Immature natural killer cell (primary cell): ENCODE results near the gene ISCU. TPM values are rescaled to one million over a fixed set of nuclear protein-coding genes. Genes with fewer than 3 reads are reported as not detected.

Source experiments
- DNase-seq, 3 donors: peaks; one replicate each; pipeline ENCODE4 v3.0.0; 2022; ENCODE audit warnings: mixed read lengths in 1 of 3
- H3K27ac Mint-ChIP-seq, 6 donors: one replicate each; pipeline ENCODE4 v1.8.0; 2020; ENCODE audit warnings: mixed read lengths in 6 of 6, mild to moderate bottlenecking in 5 of 6, inconsistent platforms in 4 of 6, moderate library complexity in 3 of 6
- H3K27me3 Mint-ChIP-seq, 3 donors: one replicate each; pipeline ENCODE4 v1.8.0; 2020 to 2021; ENCODE audit warnings: low read depth in 3 of 3, mild to moderate bottlenecking in 3 of 3, mixed read lengths in 3 of 3, moderate library complexity in 3 of 3, inconsistent platforms in 1 of 3
- H3K36me3 Mint-ChIP-seq, 3 donors: one replicate each; pipeline ENCODE4 v1.8.0; 2020; ENCODE audit warnings: mixed read lengths in 3 of 3, inconsistent platforms in 2 of 3, mild to moderate bottlenecking in 2 of 3
- H3K4me1 Mint-ChIP-seq, 2 donors: one replicate each; pipeline ENCODE4 v1.8.0; 2020; ENCODE audit warnings: inconsistent platforms in 2 of 2, mild to moderate bottlenecking in 2 of 2, mixed read lengths in 2 of 2, moderate library complexity in 1 of 2
- H3K4me3 Mint-ChIP-seq, 5 donors: one replicate each; pipeline ENCODE4 v1.8.0; 2020; ENCODE audit warnings: mild to moderate bottlenecking in 5 of 5, mixed read lengths in 5 of 5, inconsistent platforms in 3 of 5, moderate library complexity in 3 of 5
- H3K9me3 Mint-ChIP-seq, 6 donors: one replicate each; pipeline ENCODE4 v1.8.0; 2020; ENCODE audit warnings: mild to moderate bottlenecking in 6 of 6, mixed read lengths in 6 of 6, inconsistent platforms in 4 of 6, moderate library complexity in 3 of 6
- polyA plus RNA-seq, 3 donors: library from polyadenylated mRNA; unstranded; fragments of 300-500 nt; fragmentation: Illumina TruSeq; gene quantifications; one replicate each; pipeline ENCODE4 v1.2.3, GENCODE V29; 2021

The ISCU gene
- polyA plus RNA-seq, result 100 to 1,000 TPM; 159 to 211 (median 178) TPM

GRCh38 chr12:108562348-108563135, at the start of gene ISCU:
Gene ISCU, plus strand, starts transcription at chr12:108562596. Its CDS starts 27 bp downstream, at chr12:108562623.
- H3K27me3 Mint-ChIP-seq, result peaks cover 2 to 11% (median 6%) of the 10 kb centered on the region in 3 donors
- peak within 1 kb of the TSS; percentile 99 to 100 (median 100) for H3K4me3 Mint-ChIP-seq
- H3K4me1 Mint-ChIP-seq, result peaks cover 50 to 58% of the 10 kb centered on the region in 2 donors
- H3K36me3 Mint-ChIP-seq, result peaks cover 7 to 23% (median 21%) of the 10 kb centered on the region in 3 donors
- peak within 1 kb of the TSS; percentile 98 to 100 (median 100) for H3K27ac Mint-ChIP-seq
- DNase-seq, result peak; percentile 98 to 99 (median 99)
- no peaks in the 10 kb centered on the region for H3K9me3 Mint-ChIP-seq

- Mint-ChIP-seq H3K9me3 (no peaks in the 10 kb centered on the region), H3K27ac (peak overlapping the region; percentile 83 to 97 (median 96)), H3K4me1 (peaks cover 27 to 47% of the 10 kb centered on the region in 2 donors), H3K36me3 (peaks cover 0 to 1% (median 0%) of the 10 kb centered on the region in 3 donors), H3K4me3 (peak overlapping the region; percentile 89 to 98 (median 95)), H3K27me3 (peaks cover 6 to 12% (median 8%) of the 10 kb centered on the region in 3 donors)
- no peak for DNase-seq
These were observed 47.9 kb upstream of the ISCU start for GRCh38 chr12:108514468-108514972.

GRCh38 chr12:108514973-108515814, 47.2 kb upstream of the ISCU start, which contains the start of gene FICD:
Gene FICD, plus strand, starts transcription at chr12:108515277. Its CDS starts 1,696 bp downstream, at chr12:108516973.
- Mint-ChIP-seq H3K36me3 (peaks cover 0 to 5% (median 2%) of the 10 kb centered on the region in 3 donors), H3K27me3 (peaks cover 6 to 12% (median 8%) of the 10 kb centered on the region in 3 donors), H3K9me3 (no peaks in the 10 kb centered on the region), H3K27ac (peak within 1 kb of the TSS; percentile 88 to 97 (median 96)), H3K4me3 (peak within 1 kb of the TSS; percentile 89 to 98 (median 95)), H3K4me1 (peaks cover 27 to 47% of the 10 kb centered on the region in 2 donors)
- peak; percentile 98 to 99 (median 99) for DNase-seq

GRCh38 chr12:108515916-108516315, 46.5 kb upstream of the ISCU start:
- Mint-ChIP-seq H3K9me3 (no peaks in the 10 kb centered on the region), H3K27me3 (peaks cover 6 to 12% (median 8%) of the 10 kb centered on the region in 3 donors), H3K4me3 (peak overlapping the region; percentile 89 to 98 (median 95)), H3K36me3 (peaks cover 0 to 12% (median 9%) of the 10 kb centered on the region in 3 donors), H3K27ac (peak overlapping the region; percentile 88 to 97 (median 96)), H3K4me1 (peaks cover 27 to 47% of the 10 kb centered on the region in 2 donors)
- DNase-seq, result no peak

GRCh38 chr12:108516511-108517275, 45.7 kb upstream of the ISCU start:
- Mint-ChIP-seq H3K36me3 (peaks cover 0 to 14% (median 13%) of the 10 kb centered on the region in 3 donors), H3K4me1 (peaks cover 23 to 43% of the 10 kb centered on the region in 2 donors), H3K4me3 (peak overlapping the region; percentile 57 to 98 (median 92)), H3K9me3 (no peaks in the 10 kb centered on the region), H3K27ac (peak overlapping the region; percentile 88 to 97 (median 96)), H3K27me3 (peaks cover 5 to 12% (median 6%) of the 10 kb centered on the region in 3 donors)
- DNase-seq, result no peak

- H3K36me3 Mint-ChIP-seq, result peaks cover 0 to 22% (median 18%) of the 10 kb centered on the region in 3 donors
- H3K27ac Mint-ChIP-seq, result peak overlapping the region; percentile 40 to 76 (median 66)
- peaks cover 19 to 37% of the 10 kb centered on the region in 2 donors for H3K4me1 Mint-ChIP-seq
- no peak for DNase-seq
- H3K27me3 Mint-ChIP-seq, result peaks cover 2 to 12% (median 5%) of the 10 kb centered on the region in 3 donors
- peak overlapping the region in 1 of 5 donors; percentile 97 for H3K4me3 Mint-ChIP-seq
- no peaks in the 10 kb centered on the region for H3K9me3 Mint-ChIP-seq
These were observed 44.9 kb upstream of the ISCU start for GRCh38 chr12:108517288-108518100.

GRCh38 chr12:108518101-108518715, 44.2 kb upstream of the ISCU start:
- Mint-ChIP-seq H3K36me3 (peaks cover 0 to 25% (median 19%) of the 10 kb centered on the region in 3 donors), H3K27me3 (peaks cover 2 to 12% (median 5%) of the 10 kb centered on the region in 3 donors), H3K4me1 (peaks cover 19 to 37% of the 10 kb centered on the region in 2 donors), H3K9me3 (no peaks in the 10 kb centered on the region), H3K4me3 (no peak overlapping the region), H3K27ac (peak overlapping the region in 1 of 6 donors; percentile 34)
- DNase-seq, result no peak

GRCh38 chr12:108518716-108519496, 43.5 kb upstream of the ISCU start:
- peaks cover 19 to 33% of the 10 kb centered on the region in 2 donors for H3K4me1 Mint-ChIP-seq
- no peak overlapping the region for H3K4me3 Mint-ChIP-seq
- no peaks in the 10 kb centered on the region for H3K9me3 Mint-ChIP-seq
- peaks cover 0 to 25% (median 19%) of the 10 kb centered on the region in 3 donors for H3K36me3 Mint-ChIP-seq
- no peak for DNase-seq
- no peak overlapping the region for H3K27ac Mint-ChIP-seq
- H3K27me3 Mint-ChIP-seq, result peaks cover 2 to 12% (median 3%) of the 10 kb centered on the region in 3 donors

- Mint-ChIP-seq H3K4me1 (peaks cover 17 to 28% of the 10 kb centered on the region in 2 donors), H3K36me3 (peaks cover 4 to 25% (median 19%) of the 10 kb centered on the region in 3 donors), H3K4me3 (no peak overlapping the region), H3K9me3 (no peaks in the 10 kb centered on the region), H3K27me3 (peaks cover 2 to 10% (median 3%) of the 10 kb centered on the region in 3 donors), H3K27ac (peak overlapping the region in 1 of 6 donors; percentile 7)
- peak in 1 of 3 donors; percentile 9 for DNase-seq
These were observed 42.8 kb upstream of the ISCU start for GRCh38 chr12:108519558-108519957.

GRCh38 chr12:108523365-108523764, 39.0 kb upstream of the ISCU start:
- DNase-seq, result no peak
- H3K27me3 Mint-ChIP-seq, result no peaks in the 10 kb centered on the region
- H3K4me1 Mint-ChIP-seq, result peaks cover 16 to 17% of the 10 kb centered on the region in 2 donors
- no peak overlapping the region for H3K27ac Mint-ChIP-seq
- H3K4me3 Mint-ChIP-seq, result no peak overlapping the region
- H3K9me3 Mint-ChIP-seq, result no peaks in the 10 kb centered on the region
- H3K36me3 Mint-ChIP-seq, result peaks cover 10 to 53% (median 27%) of the 10 kb centered on the region in 3 donors

GRCh38 chr12:108525681-108526080, 36.7 kb upstream of the ISCU start:
- Mint-ChIP-seq H3K9me3 (no peaks in the 10 kb centered on the region), H3K4me1 (peaks cover 17 to 19% of the 10 kb centered on the region in 2 donors), H3K27ac (peak overlapping the region in 1 of 6 donors; percentile 82), H3K36me3 (peaks cover 13 to 61% (median 32%) of the 10 kb centered on the region in 3 donors), H3K4me3 (no peak overlapping the region), H3K27me3 (no peaks in the 10 kb centered on the region)
- no peak for DNase-seq
